T-cell (primary cell): Measurements from ENCODE around the gene OR4A5. TPM values are rescaled to one million over a fixed set of nuclear protein-coding genes. Genes with fewer than 3 reads are reported as not detected.
"Not testable (repeated sequence)": the region's sequence is repeated elsewhere in the genome, so short reads cannot be mapped to it uniquely, and the experiment has no call there.

Experiments used
- ATAC-seq, 4 experiments: fragments of 200-7000 bp in 3 of 4; fragments of 150-1000 bp in 1 of 4; cut with Tn5 transposase; replicated peaks in 1 of 4; 1 replicate in 3 of 4; 2 replicates in 1 of 4; pipeline ENCODE4 v1.10.0; 2021; ENCODE audit warnings: moderate library complexity in 3 of 4, mild to moderate bottlenecking in 2 of 4, moderate number of reproducible peaks in 1 of 4
- CTCF ChIA-PET, 2 donors: fragments of 300-600 bp; sonication (Branson Sonifier 250); formaldehyde crosslinking; loops; one replicate each; lab custom pipeline; 2022; ENCODE audit warnings: antibody characterized with exemption in 2 of 2; lab: Charles Lee
- POLR2A ChIA-PET, 2 donors: fragments of 300-600 bp; sonication (Branson Sonifier 250); formaldehyde crosslinking; loops; one replicate each; lab custom pipeline; 2022; ENCODE audit warnings: antibody characterized with exemption in 2 of 2; lab: Charles Lee
- DNase-seq, 35 experiments: peaks; one replicate each; pipeline versions ENCODE4 v3.0.0 to v3.0.0-alpha.2; 2013 to 2023
- H3K27ac ChIP-seq: one replicate; pipeline ENCODE4 v1.5.1; 2013; ENCODE audit warnings: low read length
- H3K27me3 ChIP-seq, 2 experiments: replicated peaks in 1 of 2; 1 replicate in 1 of 2; 2 replicates in 1 of 2; pipeline versions ENCODE4 v1.6.1 to v1.7.0; 2013; ENCODE audit warnings: low read length in 1 of 2, mixed read lengths in 1 of 2; ENCODE audit not compliant: control insufficient read depth in 2 of 2, insufficient read depth in 2 of 2; ENCODE audit errors: extremely low read depth in 1 of 2
- H3K36me3 ChIP-seq, 2 donors: 1 replicate in 1 of 2; 2 replicates in 1 of 2; pipeline versions ENCODE4 v1.6.1 to v1.7.0; 2013; ENCODE audit warnings: low read length in 1 of 2; ENCODE audit not compliant: control insufficient read depth in 2 of 2, insufficient read depth in 1 of 2; ENCODE audit errors: extremely low read depth in 1 of 2
- H3K4me1 ChIP-seq, 2 experiments: 1 replicate in 1 of 2; 2 replicates in 1 of 2; pipeline versions ENCODE4 v1.6.1 to v1.7.0; 2013; ENCODE audit warnings: low read length in 2 of 2, mixed read lengths in 1 of 2; ENCODE audit not compliant: insufficient read depth in 2 of 2, control insufficient read depth in 1 of 2; ENCODE audit errors: extremely low read depth in 1 of 2
- H3K4me3 ChIP-seq, 2 donors: 1 replicate in 1 of 2; 2 replicates in 1 of 2; pipeline versions ENCODE4 v1.5.1 to v1.7.0; 2013; ENCODE audit warnings: mild to moderate bottlenecking in 2 of 2, low read length in 1 of 2, moderate library complexity in 1 of 2; ENCODE audit not compliant: control insufficient read depth in 1 of 2; ENCODE audit errors: extremely low read depth in 1 of 2
- H3K9me3 ChIP-seq: 2 replicates; pipeline ENCODE4 v1.7.0; 2013
- H3K27ac Mint-ChIP-seq, 2 donors: one replicate each; pipeline ENCODE4 v1.8.0; 2020 to 2021; ENCODE audit warnings: mild to moderate bottlenecking in 2 of 2, mixed read lengths in 2 of 2
- H3K27me3 Mint-ChIP-seq, 2 donors: one replicate each; pipeline ENCODE4 v1.8.0; 2021 to 2022; ENCODE audit warnings: mixed read lengths in 2 of 2
- H3K36me3 Mint-ChIP-seq: one replicate; pipeline ENCODE4 v1.8.0; 2021; ENCODE audit warnings: mixed read lengths
- H3K4me1 Mint-ChIP-seq, 3 donors: one replicate each; pipeline ENCODE4 v1.8.0; 2020 to 2022; ENCODE audit warnings: mixed read lengths in 3 of 3, mild to moderate bottlenecking in 1 of 3
- H3K4me3 Mint-ChIP-seq, 3 donors: one replicate each; pipeline ENCODE4 v1.8.0; 2020 to 2022; ENCODE audit warnings: mild to moderate bottlenecking in 3 of 3, mixed read lengths in 3 of 3, moderate library complexity in 3 of 3
- H3K9me3 Mint-ChIP-seq, 3 donors: one replicate each; pipeline ENCODE4 v1.8.0; 2020 to 2022; ENCODE audit warnings: mixed read lengths in 3 of 3
- WGBS: methylation state at CpG from one replicate; pipeline ENCODE4 v1.1.5; 2013; ENCODE audit warnings: missing lambda C conversion rate; ENCODE audit not compliant: insufficient coverage; 5-methylcytosine and 5-hydroxymethylcytosine counted together
- total RNA-seq, 35 experiments: library from RNA in 6 of 35; stranded (reverse) in 6 of 35; fragments of 120-200 nt in 1 of 35; gene quantifications; one replicate each; pipeline versions ENCODE4 v1.2.1 to v1.2.4 and lab custom pipeline; 2013 to 2026

The OR4A5 gene, protein sequence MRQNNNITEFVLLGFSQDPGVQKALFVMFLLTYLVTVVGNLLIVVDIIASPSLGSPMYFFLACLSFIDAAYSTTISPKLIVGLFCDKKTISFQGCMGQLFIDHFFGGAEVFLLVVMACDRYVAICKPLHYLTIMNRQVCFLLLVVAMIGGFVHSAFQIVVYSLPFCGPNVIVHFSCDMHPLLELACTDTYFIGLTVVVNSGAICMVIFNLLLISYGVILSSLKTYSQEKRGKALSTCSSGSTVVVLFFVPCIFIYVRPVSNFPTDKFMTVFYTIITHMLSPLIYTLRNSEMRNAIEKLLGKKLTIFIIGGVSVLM
- total RNA-seq (not detected), total RNA-seq (lab: John Stamatoyannopoulos, UW) (0 reads per million in 29 experiments)
- total RNA-seq (2013) = not detected

DNA sequence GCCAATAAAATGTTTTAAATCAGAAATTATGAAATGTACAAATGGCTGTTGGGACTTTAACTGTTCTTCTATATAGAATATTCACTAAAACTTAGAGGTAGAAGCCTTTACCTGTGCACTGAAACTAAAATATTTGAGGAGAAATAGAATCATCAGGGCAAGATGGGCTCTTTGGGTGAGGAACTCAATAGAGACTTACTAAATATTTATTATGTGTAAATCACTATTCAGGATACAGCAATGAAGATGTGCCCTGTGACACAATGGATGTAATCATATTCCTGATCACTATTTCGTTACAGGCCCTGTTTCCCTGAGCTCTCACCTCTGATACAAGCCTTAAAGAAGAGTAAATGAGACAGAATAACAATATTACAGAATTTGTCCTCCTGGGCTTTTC lies at the start of gene OR4A5:
OR4A5 (plus strand) TSS at position 301 of the 400 bp plus-strand sequence; CDS start at position 354, 53 bp downstream.
- peaks cover 20 to 47% (median 30%) of the 10 kb centered on the region in 3 donors for H3K9me3 Mint-ChIP-seq
- ATAC-seq, H3K27ac ChIP-seq, POLR2A ChIA-PET, CTCF ChIA-PET, H3K27ac Mint-ChIP-seq, H3K36me3 ChIP-seq, H3K27me3 Mint-ChIP-seq, H3K9me3 ChIP-seq, H3K4me3 Mint-ChIP-seq, H3K27me3 ChIP-seq, DNase-seq, H3K4me3 ChIP-seq, H3K4me1 Mint-ChIP-seq, H3K36me3 Mint-ChIP-seq, H3K4me1 ChIP-seq: not testable (repeated sequence)
- WGBS = no CpG with 5 or more reads among the region's 1 CpG

DNA sequence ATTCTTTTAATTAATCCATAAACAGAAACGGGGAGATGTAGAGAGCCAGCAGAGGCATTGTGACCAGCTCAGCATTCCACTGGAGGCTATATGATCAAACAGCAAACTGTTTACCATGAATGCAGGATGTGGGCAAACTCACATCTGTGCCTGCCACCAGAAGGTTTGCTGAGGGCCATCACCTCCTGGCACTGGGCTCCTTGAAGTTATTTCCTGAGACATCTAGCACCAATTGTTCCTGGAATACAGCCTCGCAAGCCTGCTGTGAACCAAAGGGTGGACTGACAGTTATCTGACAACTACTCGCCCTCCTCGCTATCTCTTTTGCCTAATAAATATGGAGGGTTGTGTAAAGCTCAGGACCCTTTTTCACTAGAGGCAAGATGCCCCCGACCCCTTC lies 13.5 kb downstream of the OR4A5 start:
- H3K4me3 ChIP-seq, H3K36me3 ChIP-seq, H3K27me3 Mint-ChIP-seq, H3K27me3 ChIP-seq, H3K9me3 ChIP-seq, ATAC-seq, POLR2A ChIA-PET, CTCF ChIA-PET, DNase-seq, H3K4me3 Mint-ChIP-seq, H3K36me3 Mint-ChIP-seq, H3K4me1 ChIP-seq, H3K27ac Mint-ChIP-seq, H3K4me1 Mint-ChIP-seq, H3K27ac ChIP-seq: not testable (repeated sequence)
- WGBS = 83% methylated on average over 1 of the region's 5 CpGs
- H3K9me3 Mint-ChIP-seq = peaks cover 16 to 28% (median 27%) of the 10 kb centered on the region in 3 donors

Other genes starting within 250 kb of the OR4A5 start
- gene OR4C46, start 102.8 kb upstream of the OR4A5 start, total RNA-seq = not detected